Measurements from ENCODE around the gene ABRACL. TPM values are rescaled to one million over a fixed set of nuclear protein-coding genes. Genes with fewer than 3 reads are reported as not detected.

The ABRACL gene
- total and polyA plus RNA-seq, 2 of the 8 experiments (the other 6 are each of a cell fraction or from before 2014, with no cell fraction given) = 103 to 167 TPM

DNA sequence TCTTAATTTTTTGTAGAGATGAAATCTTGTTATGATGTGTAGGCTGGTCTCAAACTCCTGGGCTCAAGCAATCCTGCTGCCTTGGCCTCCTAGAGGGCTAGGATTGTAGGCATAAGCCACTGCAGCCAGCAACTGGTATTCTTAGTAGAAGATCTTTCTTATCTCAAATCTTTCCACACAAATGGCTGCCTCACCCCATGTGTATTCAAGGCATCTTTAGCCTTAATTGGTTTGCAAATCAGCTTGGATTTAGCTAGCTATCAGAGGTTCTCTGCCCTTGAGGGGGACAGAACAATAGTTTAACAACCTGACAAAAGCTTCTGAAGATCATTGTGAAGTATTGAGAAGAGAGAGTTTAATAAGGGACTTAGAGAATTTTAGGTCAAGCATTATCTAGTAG lies 17.9 kb upstream of the ABRACL start:
- Histone ChIP-seq H3K9ac (replicated peaks in 1 of 4; ENCODE audit: extremely low read depth in 1 of 4, low read depth in 3 of 4, low read length in 3 of 4) (no peak overlapping the region), H2BK20ac (ENCODE audit: low read length) (no peak overlapping the region), H2BK5ac (ENCODE audit: low read depth, low read length) (no peak overlapping the region), H3K27ac (ENCODE audit: low read depth, low read length) (no peak overlapping the region), H3K79me2 (ENCODE audit: control insufficient read depth in 1 of 2, insufficient read depth in 2 of 2, low read length in 2 of 2) (no peaks in the 10 kb centered on the region), H2BK12ac (ENCODE audit: low read depth, low read length) (no peak overlapping the region), H3K4me2 (ENCODE audit: insufficient read depth in 1 of 2, low read depth in 2 of 2, low read length in 2 of 2) (no peak overlapping the region), H3K18ac (ENCODE audit: extremely low read depth, low read length) (no peak overlapping the region; the same call in 1 of the 2 replicates), H2AFZ (ENCODE audit: low read length) (no peak overlapping the region), H4K20me1 (replicated peaks in 1 of 2; ENCODE audit: control insufficient read depth in 1 of 2, insufficient read depth in 2 of 2, low read length in 2 of 2) (no peaks in the 10 kb centered on the region), H3K79me1 (ENCODE audit: low read depth, low read length) (no peaks in the 10 kb centered on the region), H2BK120ac (replicated peaks; ENCODE audit: low read depth, low read length) (no peak overlapping the region), H3K9me3 (ENCODE audit: insufficient read depth in 2 of 2, low read depth in 1 of 2, low read length in 1 of 2) (no peaks in the 10 kb centered on the region), H2AK5ac (ENCODE audit: low read depth, low read length) (no peak overlapping the region), H4K5ac (ENCODE audit: insufficient read length, low read depth, low read length) (no peak overlapping the region), H2BK15ac (ENCODE audit: low read length) (no peak overlapping the region), H3K4ac (replicated peaks; ENCODE audit: insufficient read length, low read depth, low read length) (no peak overlapping the region), H4K8ac (ENCODE audit: extremely low read depth, insufficient read depth, low read length) (no peak overlapping the region), H3K4me1 (replicated peaks in 1 of 4; ENCODE audit: control insufficient read depth in 3 of 4, insufficient read depth in 4 of 4, low read length in 3 of 4) (no peaks in the 10 kb centered on the region), H3K56ac (replicated peaks; ENCODE audit: insufficient read length, low read depth, low read length) (no peak overlapping the region), H3K23ac (ENCODE audit: insufficient read length) (no peak overlapping the region), H3K27me3 (replicated peaks in 1 of 4; ENCODE audit: control insufficient read depth in 3 of 4, extremely low read depth in 1 of 4, insufficient read depth in 3 of 4, low read length in 3 of 4) (no peaks in the 10 kb centered on the region), H3K36me3 (ENCODE audit: control insufficient read depth in 2 of 4, insufficient read depth in 4 of 4, low read length in 3 of 4) (no peaks in the 10 kb centered on the region), H3K4me3 (ENCODE audit: extremely low read depth in 1 of 4, insufficient read depth in 2 of 4, low read depth in 3 of 4, low read length in 4 of 4) (no peak overlapping the region), H3K14ac (ENCODE audit: insufficient read length) (no peak overlapping the region), H4K91ac (replicated peaks; ENCODE audit: insufficient read length, low read length) (no peak overlapping the region), H3K23me2 (ENCODE audit: low read depth, low read length) (no peaks in the 10 kb centered on the region; the same call in 1 of the 2 replicates)
- ChIA-PET POLR2A (ENCODE audit: partially characterized antibody) (interaction anchor here (0.5 to 1.4 kb wide), 3 partner anchors 12 to 23 kb away, joined by 3 read pairs; partner anchors contain the start of gene REPS1), CTCF (ENCODE audit: partially characterized antibody) (interaction anchor here (1.1 kb wide), 1 partner anchor 22 kb away, joined by 5 read pairs; the partner anchor contains the start of gene REPS1)
- no peak for FAIRE-seq
- DNase-seq (ENCODE audit: low read depth in 1 of 2, low spot score in 2 of 2) = no peak
- TF ChIP-seq TBP (IDR thresholded peaks at IDR 0.05; ENCODE audit: low read depth, low read length) (no peak), EGR1 (IDR thresholded peaks at IDR 0.05; ENCODE audit: borderline replicate concordance, low read depth, low read length) (no peak)
